C4-2B (cell line): Measurements from ENCODE around the gene GKN2.

Source experiments
- H3K27ac ChIP-seq: fragments of 450-650 bp; 2 replicates; pipeline ENCODE4 v1.5.1; 2017
- CTCF ChIP-seq: fragments of 450-650 bp; conservative IDR thresholded peaks from 2 replicates; pipeline ENCODE4 v1.5.1; 2017; ENCODE audit warnings: mild to moderate bottlenecking
- ZFX ChIP-seq: fragments of 450-650 bp; IDR thresholded peaks from 2 replicates; pipeline ENCODE4 v1.6.1; 2017

Gene GKN2

GRCh38 chr2:68989035-68989434, 36.3 kb upstream of the GKN2 start:
- H3K27ac ChIP-seq, result no peak overlapping the region

GRCh38 chr2:68987021-68987503, 34.4 kb upstream of the GKN2 start:
- no peak overlapping the region for H3K27ac ChIP-seq
- TF ChIP-seq ZFX (no peak), CTCF (no peak)

More at GRCh38 chr2:68989035-68989434, 36.3 kb upstream of the GKN2 start:
- TF ChIP-seq CTCF (no peak), ZFX (no peak)

GRCh38 chr2:68980956-68981355, 28.3 kb upstream of the GKN2 start:
- H3K27ac ChIP-seq, result no peak overlapping the region
- TF ChIP-seq CTCF, result no peak
- no peak for TF ChIP-seq ZFX

GRCh38 chr2:68978098-68978497, 25.4 kb upstream of the GKN2 start:
- no peak overlapping the region for H3K27ac ChIP-seq
- no peak for TF ChIP-seq CTCF
- TF ChIP-seq ZFX, result no peak

GRCh38 chr2:68977453-68977852, 24.8 kb upstream of the GKN2 start:
- no peak overlapping the region for H3K27ac ChIP-seq
- TF ChIP-seq CTCF (no peak), ZFX (no peak)

GRCh38 chr2:68975844-68976243, 23.2 kb upstream of the GKN2 start:
- TF ChIP-seq CTCF, result no peak
- no peak for TF ChIP-seq ZFX
- no peak overlapping the region for H3K27ac ChIP-seq

GRCh38 chr2:68974946-68975665, 22.4 kb upstream of the GKN2 start:
- no peak overlapping the region for H3K27ac ChIP-seq
- TF ChIP-seq ZFX (no peak), CTCF (no peak)
